Fibroblast of lung (primary cell): ENCODE results near the gene OGFOD3. TPM values are rescaled to one million over a fixed set of nuclear protein-coding genes. Genes with fewer than 3 reads are reported as not detected.

Experiments
- DNase-seq, 2 donors: peaks; one replicate each; pipeline versions ENCODE4 v3.0.0 to v3.0.0-alpha.2; 2010; ENCODE audit warnings: low read depth in 2 of 2
- H2AFZ ChIP-seq: 2 replicates; pipeline ENCODE4 v1.5.1; 2012; ENCODE audit warnings: low read length, control low read depth, inconsistent platforms
- H3K27ac ChIP-seq: 2 replicates; pipeline ENCODE4 v1.5.1; 2011; ENCODE audit warnings: low read length, control low read depth; ENCODE audit not compliant: insufficient read depth
- H3K27me3 ChIP-seq: 2 replicates; pipeline ENCODE4 v1.5.1; 2011; ENCODE audit warnings: mild to moderate bottlenecking, low read length; ENCODE audit not compliant: control insufficient read depth, insufficient read depth
- H3K36me3 ChIP-seq: 2 replicates; pipeline ENCODE4 v1.5.1; 2011; ENCODE audit warnings: low read length; ENCODE audit not compliant: control insufficient read depth, insufficient read depth
- H3K4me1 ChIP-seq: 2 replicates; pipeline ENCODE4 v1.5.1; 2011; ENCODE audit warnings: low read length; ENCODE audit not compliant: control insufficient read depth, insufficient read depth; ENCODE audit errors: extremely low read depth
- H3K4me2 ChIP-seq: 2 replicates; pipeline ENCODE4 v1.5.1; 2011; ENCODE audit warnings: low read length, control low read depth; ENCODE audit not compliant: insufficient read depth; ENCODE audit errors: extremely low read depth
- H3K4me3 ChIP-seq, 4 experiments: fragments of 200-600 bp in 1 of 4; sonication (generic) in 1 of 4; replicated peaks in 1 of 4; 2 replicates each; pipeline ENCODE4 v1.5.1; 2011 to 2016; ENCODE audit warnings: low read length in 4 of 4, low read depth in 3 of 4, mild to moderate bottlenecking in 3 of 4, control low read depth in 2 of 4, inconsistent platforms in 1 of 4, mixed read lengths in 1 of 4; ENCODE audit not compliant: insufficient read depth in 1 of 4; ENCODE audit errors: control extremely low read depth in 1 of 4
- H3K79me2 ChIP-seq: 2 replicates; pipeline ENCODE4 v1.5.1; 2012; ENCODE audit warnings: mild to moderate bottlenecking, low read length, inconsistent platforms; ENCODE audit not compliant: control insufficient read depth, insufficient read depth
- H3K9ac ChIP-seq: 2 replicates; pipeline ENCODE4 v1.5.1; 2011; ENCODE audit warnings: mild to moderate bottlenecking, low read length, control low read depth; ENCODE audit not compliant: insufficient read depth
- H3K9me3 ChIP-seq: 2 replicates; pipeline ENCODE4 v1.5.1; 2012; ENCODE audit warnings: low read depth, low read length; ENCODE audit not compliant: control insufficient read depth, insufficient read depth
- H4K20me1 ChIP-seq: 2 replicates; pipeline ENCODE4 v1.5.1; 2011; ENCODE audit warnings: low read length; ENCODE audit not compliant: control insufficient read depth, insufficient read depth; ENCODE audit errors: extremely low read depth
- EZH2 ChIP-seq: IDR thresholded peaks from 2 replicates; pipeline ENCODE4 v1.5.1; 2012; ENCODE audit warnings: low read length, control low read depth, mild to moderate bottlenecking; ENCODE audit errors: missing control alignments
- polyA plus RNA-seq, 2 donors: library from polyadenylated mRNA; depleted of rRNA in 1 of 2; stranded (reverse) in 1 of 2; unstranded in 1 of 2; fragments of >200 nt; gene quantifications; 2 replicates each; pipeline ENCODE4 v1.2.1, GENCODE V29; 2011 to 2012; ENCODE audit warnings: missing spikeins in 1 of 2
- total RNA-seq: library from RNA; depleted of rRNA; stranded (reverse); fragments of >200 nt; gene quantifications from 2 replicates; pipeline ENCODE4 v1.2.1, GENCODE V29; 2014
- TF ChIP-seq, protein P1 (sequence below), 2 donors: IDR thresholded peaks in 1 of 2; conservative IDR thresholded peaks in 1 of 2; 1 replicate in 1 of 2; 2 replicates in 1 of 2; pipeline ENCODE4 v1.5.1; 2011 to 2012; ENCODE audit warnings: low read length in 2 of 2, control low read depth in 1 of 2, inconsistent platforms in 1 of 2, low read depth in 1 of 2, mild to moderate bottlenecking in 1 of 2

OGFOD3 gene
- total and polyA plus RNA-seq, 2 donors (not counting 1 experiment from before 2014, with no cell fraction given) = 25.6 to 27.1 TPM

DNA sequence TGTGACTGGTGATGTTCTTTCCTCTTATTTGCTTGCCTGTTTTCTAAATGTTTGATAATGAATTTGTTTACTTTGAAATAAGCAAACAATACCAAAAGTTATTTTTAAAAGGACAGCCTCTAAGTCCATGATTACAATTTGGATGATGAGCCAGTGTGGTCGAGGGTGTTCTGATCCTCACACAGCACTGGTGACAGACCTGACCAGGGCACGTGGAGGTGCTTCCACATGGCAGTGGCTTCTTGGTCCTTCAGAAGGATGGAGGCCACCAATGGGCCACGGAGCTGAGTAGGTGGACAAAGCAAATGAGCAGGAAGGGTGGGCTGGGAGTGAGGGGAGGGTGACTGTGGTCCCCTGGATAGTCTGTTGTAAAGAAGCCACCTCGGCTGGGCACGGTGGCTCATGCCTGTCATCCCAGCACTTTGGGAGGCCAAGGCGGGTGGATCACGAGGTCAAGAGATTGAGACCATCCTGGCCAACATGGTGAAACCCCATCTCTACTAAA, 63.5 kb downstream of the OGFOD3 start:
- Histone ChIP-seq H3K4me1 (peaks cover 5% of the 10 kb centered on the region), H3K27ac (no peak overlapping the region)

DNA sequence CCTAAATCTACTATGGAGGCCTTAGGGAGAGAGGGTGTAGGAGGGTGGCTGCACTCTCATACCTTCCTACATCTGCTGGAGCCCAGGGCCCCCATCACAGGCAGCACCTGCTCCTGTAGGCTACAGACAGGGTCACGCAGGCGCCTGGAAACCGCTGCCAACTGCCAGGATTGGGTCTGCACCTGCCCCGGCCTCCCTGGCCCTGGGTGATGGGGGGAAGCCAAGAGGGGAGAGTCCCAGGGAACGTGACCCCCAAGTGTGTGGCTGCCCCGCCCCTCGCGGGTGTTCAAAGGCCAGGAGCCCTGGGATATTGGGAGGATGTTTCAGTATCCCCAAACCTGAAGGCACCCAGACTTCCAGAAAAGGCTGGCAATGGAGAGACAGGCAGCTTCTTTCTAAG, 64.9 kb downstream of the OGFOD3 start:
- Histone ChIP-seq H3K36me3 (no peaks in the 10 kb centered on the region), H4K20me1 (no peaks in the 10 kb centered on the region), H2AFZ (no peak overlapping the region), H3K4me1 (peaks cover 5% of the 10 kb centered on the region), H3K9ac (no peak overlapping the region), H3K79me2 (no peaks in the 10 kb centered on the region), H3K9me3 (no peaks in the 10 kb centered on the region), H3K27me3 (peaks cover 15% of the 10 kb centered on the region), H3K4me3 (no peak overlapping the region), H3K27ac (no peak overlapping the region), H3K4me2 (no peak overlapping the region)
- DNase-seq = no peak
- TF ChIP-seq EZH2 = no peak
- TF ChIP-seq, protein P1, sequence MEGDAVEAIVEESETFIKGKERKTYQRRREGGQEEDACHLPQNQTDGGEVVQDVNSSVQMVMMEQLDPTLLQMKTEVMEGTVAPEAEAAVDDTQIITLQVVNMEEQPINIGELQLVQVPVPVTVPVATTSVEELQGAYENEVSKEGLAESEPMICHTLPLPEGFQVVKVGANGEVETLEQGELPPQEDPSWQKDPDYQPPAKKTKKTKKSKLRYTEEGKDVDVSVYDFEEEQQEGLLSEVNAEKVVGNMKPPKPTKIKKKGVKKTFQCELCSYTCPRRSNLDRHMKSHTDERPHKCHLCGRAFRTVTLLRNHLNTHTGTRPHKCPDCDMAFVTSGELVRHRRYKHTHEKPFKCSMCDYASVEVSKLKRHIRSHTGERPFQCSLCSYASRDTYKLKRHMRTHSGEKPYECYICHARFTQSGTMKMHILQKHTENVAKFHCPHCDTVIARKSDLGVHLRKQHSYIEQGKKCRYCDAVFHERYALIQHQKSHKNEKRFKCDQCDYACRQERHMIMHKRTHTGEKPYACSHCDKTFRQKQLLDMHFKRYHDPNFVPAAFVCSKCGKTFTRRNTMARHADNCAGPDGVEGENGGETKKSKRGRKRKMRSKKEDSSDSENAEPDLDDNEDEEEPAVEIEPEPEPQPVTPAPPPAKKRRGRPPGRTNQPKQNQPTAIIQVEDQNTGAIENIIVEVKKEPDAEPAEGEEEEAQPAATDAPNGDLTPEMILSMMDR (conservative IDR thresholded peaks at IDR 0.05 in 1 of 2, IDR thresholded peaks at IDR 0.05 in 1 of 2; ENCODE audit: low read depth in 1 of 2, low read length in 2 of 2) = no peak

More for the DNA sequence above, 63.5 kb downstream of the OGFOD3 start:
- H3K4me3 ChIP-seq = no peak overlapping the region
- H2AFZ ChIP-seq = no peak overlapping the region
- H4K20me1 ChIP-seq = no peaks in the 10 kb centered on the region
- peaks cover 14% of the 10 kb centered on the region for H3K27me3 ChIP-seq
- no peak for TF ChIP-seq EZH2
- TF ChIP-seq, protein P1 (conservative IDR thresholded peaks at IDR 0.05 in 1 of 2, IDR thresholded peaks at IDR 0.05 in 1 of 2; ENCODE audit: low read depth in 1 of 2, low read length in 2 of 2) = no peak
- H3K9ac ChIP-seq = no peak overlapping the region
- no peak overlapping the region for H3K4me2 ChIP-seq
- H3K79me2 ChIP-seq = no peaks in the 10 kb centered on the region
- no peak for DNase-seq
- H3K36me3 ChIP-seq = no peaks in the 10 kb centered on the region
- no peaks in the 10 kb centered on the region for H3K9me3 ChIP-seq

DNA sequence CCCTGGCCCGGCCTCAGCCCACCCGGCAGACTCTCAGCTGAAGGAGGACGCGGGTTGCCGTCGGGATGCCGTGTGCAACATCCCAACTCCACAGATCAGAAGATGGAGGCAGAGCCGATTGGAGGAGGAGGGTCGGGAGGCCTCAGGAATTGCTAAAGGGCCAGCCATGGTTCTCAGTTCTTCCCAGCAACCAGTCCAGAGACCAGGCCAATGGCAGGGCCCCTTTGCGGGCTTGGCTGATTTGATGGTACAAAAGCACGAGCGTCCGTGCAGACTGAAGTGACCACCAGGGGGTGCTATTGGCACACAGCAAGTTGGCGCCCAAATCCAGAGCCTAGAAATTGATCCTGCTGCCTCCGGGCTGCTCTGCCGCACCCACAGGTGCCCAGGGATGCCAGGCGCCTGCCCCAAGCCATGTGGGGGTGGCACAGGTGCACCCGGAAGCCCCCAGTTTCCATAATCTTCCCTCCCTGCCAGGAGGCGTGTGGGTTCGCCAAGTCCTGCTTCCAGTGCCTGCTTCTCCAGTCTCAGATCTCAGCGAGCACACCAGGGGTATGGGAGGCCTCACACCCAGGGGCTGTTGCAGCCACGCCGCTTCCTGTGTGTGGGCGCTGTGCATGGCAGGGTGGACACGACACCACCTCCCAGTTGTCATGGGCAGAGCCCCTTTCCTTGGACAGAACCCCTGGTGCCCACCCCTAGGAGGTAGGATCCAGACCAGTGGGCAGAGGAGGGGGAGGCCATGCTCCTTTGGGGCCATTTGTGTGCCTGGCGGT, 66.5 kb downstream of the OGFOD3 start:
- Histone ChIP-seq H3K27me3 (peaks cover 9% of the 10 kb centered on the region), H3K9me3 (no peaks in the 10 kb centered on the region), H3K79me2 (no peaks in the 10 kb centered on the region), H3K4me2 (no peak overlapping the region), H3K9ac (no peak overlapping the region), H3K4me3 (no peak overlapping the region), H3K36me3 (no peaks in the 10 kb centered on the region), H3K27ac (no peak overlapping the region), H4K20me1 (no peaks in the 10 kb centered on the region), H2AFZ (no peak overlapping the region), H3K4me1 (peaks cover 5% of the 10 kb centered on the region)
- peak; percentile 71 to 90 for DNase-seq
- TF ChIP-seq, protein P1 (conservative IDR thresholded peaks at IDR 0.05 in 1 of 2, IDR thresholded peaks at IDR 0.05 in 1 of 2; ENCODE audit: low read depth in 1 of 2, low read length in 2 of 2) = peak; percentile 81 to 90
- no peak for TF ChIP-seq EZH2
